Measurements from ENCODE around the gene MYCBP2. TPM values are rescaled to one million over a fixed set of nuclear protein-coding genes. Genes with fewer than 3 reads are reported as not detected.

MYCBP2 gene
- total and polyA plus RNA-seq, 9 donors = 45.6 to 145 (median 100) TPM

GRCh38 chr13:77031656-77032243 lies 295.1 kb downstream of the MYCBP2 start:
- intact Hi-C loops (cut with DNase I) = no loop called here
- Histone ChIP-seq H3K4me3 (no peak overlapping the region), H3K27ac (no peak overlapping the region), H3K36me3 (no peaks in the 10 kb centered on the region), H3K9me3 (no peaks in the 10 kb centered on the region), H3K27me3 (no peaks in the 10 kb centered on the region), H3K4me1 (ENCODE audit: insufficient read depth) (peaks cover 9% of the 10 kb centered on the region)
- TF ChIP-seq POLR2A (IDR thresholded peaks at IDR 0.05) (no peak), EP300 (IDR thresholded peaks at IDR 0.05) (no peak)
- TF ChIP-seq, protein P1, sequence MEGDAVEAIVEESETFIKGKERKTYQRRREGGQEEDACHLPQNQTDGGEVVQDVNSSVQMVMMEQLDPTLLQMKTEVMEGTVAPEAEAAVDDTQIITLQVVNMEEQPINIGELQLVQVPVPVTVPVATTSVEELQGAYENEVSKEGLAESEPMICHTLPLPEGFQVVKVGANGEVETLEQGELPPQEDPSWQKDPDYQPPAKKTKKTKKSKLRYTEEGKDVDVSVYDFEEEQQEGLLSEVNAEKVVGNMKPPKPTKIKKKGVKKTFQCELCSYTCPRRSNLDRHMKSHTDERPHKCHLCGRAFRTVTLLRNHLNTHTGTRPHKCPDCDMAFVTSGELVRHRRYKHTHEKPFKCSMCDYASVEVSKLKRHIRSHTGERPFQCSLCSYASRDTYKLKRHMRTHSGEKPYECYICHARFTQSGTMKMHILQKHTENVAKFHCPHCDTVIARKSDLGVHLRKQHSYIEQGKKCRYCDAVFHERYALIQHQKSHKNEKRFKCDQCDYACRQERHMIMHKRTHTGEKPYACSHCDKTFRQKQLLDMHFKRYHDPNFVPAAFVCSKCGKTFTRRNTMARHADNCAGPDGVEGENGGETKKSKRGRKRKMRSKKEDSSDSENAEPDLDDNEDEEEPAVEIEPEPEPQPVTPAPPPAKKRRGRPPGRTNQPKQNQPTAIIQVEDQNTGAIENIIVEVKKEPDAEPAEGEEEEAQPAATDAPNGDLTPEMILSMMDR (IDR thresholded peaks at IDR 0.05) = no peak
- WGBS, 3 donors = 94 to 99% (median 95%) methylated on average over 6 of the region's 6 CpGs
- no peak for DNase-seq

DNA sequence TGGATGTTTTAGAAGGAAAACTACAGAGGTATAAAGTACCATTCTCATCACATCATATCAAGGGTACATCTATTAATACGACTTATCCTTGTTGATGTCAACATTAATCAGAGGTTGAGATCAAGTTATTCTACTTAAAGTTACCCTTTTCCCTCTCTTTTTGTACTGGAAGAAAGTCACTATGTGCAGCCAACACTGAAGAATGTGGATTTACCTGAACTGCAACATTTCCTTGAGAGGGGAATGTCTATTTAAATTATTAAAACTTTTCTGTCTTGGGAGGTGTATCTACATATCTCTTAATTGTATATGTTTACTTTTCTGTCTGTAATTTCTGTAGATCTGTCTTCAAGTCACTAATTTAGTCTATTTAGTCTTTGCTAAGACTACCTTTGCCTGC lies 297.5 kb downstream of the MYCBP2 start:
- no peaks in the 10 kb centered on the region for H3K36me3 ChIP-seq
- TF ChIP-seq POLR2A (IDR thresholded peaks at IDR 0.05) (no peak), EP300 (IDR thresholded peaks at IDR 0.05) (no peak)
- TF ChIP-seq, protein P1 (IDR thresholded peaks at IDR 0.05) = no peak
- H3K4me3 ChIP-seq = no peak overlapping the region
- WGBS, 3 donors = 92 to 97% (median 97%) methylated on average over 1 of the region's 1 CpG
- peaks cover 4% of the 10 kb centered on the region for H3K4me1 ChIP-seq (ENCODE audit: insufficient read depth)
- intact Hi-C loops (cut with DNase I) = loop anchor here in 2 of 4 donors (5.0 to 10.0 kb wide), 2 partner anchors 37 to 295 kb away; partner anchors contain the start of genes CLN5 (in 1 of the 2) and MYCBP2 (in 1 of the 2)
- no peaks in the 10 kb centered on the region for H3K9me3 ChIP-seq
- no peaks in the 10 kb centered on the region for H3K27me3 ChIP-seq
- H3K27ac ChIP-seq = no peak overlapping the region
- DNase-seq = no peak

DNA sequence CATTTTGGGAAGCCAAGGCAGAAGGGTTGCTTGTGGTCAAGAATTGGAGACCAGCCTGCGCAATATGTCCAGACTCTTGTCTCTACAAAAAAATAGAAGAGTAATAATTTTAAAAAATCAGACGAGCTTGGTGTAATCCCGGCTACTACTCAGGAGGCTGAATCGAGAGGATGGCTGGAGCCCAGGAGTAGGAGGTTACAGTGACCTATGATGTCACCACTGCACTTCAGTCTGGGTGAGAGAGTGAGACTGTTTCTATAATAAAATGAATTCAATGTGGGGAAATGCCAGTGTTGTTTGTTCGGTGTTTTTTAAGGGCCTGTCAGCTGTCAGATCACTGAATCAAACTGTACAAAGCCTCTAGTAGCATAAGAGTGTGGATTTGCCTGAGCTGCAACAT lies 298.7 kb downstream of the MYCBP2 start:
- Histone ChIP-seq H3K4me1 (ENCODE audit: insufficient read depth) (peaks cover 4% of the 10 kb centered on the region), H3K27ac (peak overlapping the region in 1 of 2 donors; percentile 100), H3K4me3 (no peak overlapping the region), H3K36me3 (no peaks in the 10 kb centered on the region), H3K27me3 (no peaks in the 10 kb centered on the region), H3K9me3 (no peaks in the 10 kb centered on the region)
- intact Hi-C loops (cut with DNase I) = loop anchor here in 2 of 4 donors (5.0 to 10.0 kb wide), 2 partner anchors 36 to 297 kb away; partner anchors contain the start of genes CLN5 (in 1 of the 2) and MYCBP2 (in 1 of the 2)
- 36 to 40% (median 38%) methylated on average over 5 of the region's 5 CpGs for WGBS, 3 donors
- TF ChIP-seq, protein P1 (IDR thresholded peaks at IDR 0.05) = no peak
- TF ChIP-seq EP300 (IDR thresholded peaks at IDR 0.05) (no peak), POLR2A (IDR thresholded peaks at IDR 0.05) (no peak)
- peak in 4 of 5 donors; percentile 25 to 57 (median 38) for DNase-seq

DNA sequence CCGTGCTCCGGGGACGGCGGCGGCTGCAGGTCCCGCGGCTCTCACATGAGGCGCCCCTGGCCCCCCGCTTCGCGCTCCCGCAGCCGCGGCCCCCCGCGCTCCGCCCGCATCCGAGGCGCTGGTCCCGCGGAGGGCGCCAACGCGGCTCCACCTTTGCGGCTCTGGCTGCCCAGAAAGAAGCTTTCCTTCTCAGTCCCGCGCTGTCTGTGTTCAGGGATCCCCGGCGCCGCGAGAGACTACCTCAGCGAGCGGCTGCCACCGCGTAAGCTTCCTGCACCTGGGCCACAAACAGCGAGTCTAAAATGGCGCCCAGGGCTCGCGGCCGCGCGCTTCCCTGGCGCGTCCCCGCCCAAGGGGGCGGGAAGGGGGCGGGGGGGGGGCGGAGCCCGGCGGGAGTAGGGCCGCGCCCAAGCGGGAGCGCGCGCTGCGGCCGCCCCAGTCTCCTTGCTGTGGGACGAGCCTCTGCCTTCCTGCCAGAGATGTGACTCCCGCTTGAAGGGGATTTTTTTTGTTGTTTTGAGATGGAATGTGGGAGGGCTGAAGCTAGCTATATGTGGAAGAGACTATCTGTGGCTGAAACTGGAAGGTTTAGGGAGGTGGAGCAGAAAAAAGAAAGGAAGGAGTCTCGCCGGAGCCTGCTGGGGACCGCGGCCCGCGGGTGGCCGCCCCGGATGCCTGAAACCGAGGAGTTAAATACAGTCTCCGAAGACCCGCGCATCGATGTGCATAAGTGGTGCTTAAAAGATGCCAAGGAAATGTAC lies 299.9 kb downstream of the MYCBP2 start, which contains the start of gene FBXL3:
Gene FBXL3, minus strand, starts transcription at position 299 of the 761 bp plus-strand sequence. CDS start 5,299 bp downstream, outside the sequence.
- no peaks in the 10 kb centered on the region for H3K36me3 ChIP-seq
- DNase-seq = peak; percentile 85 to 90 (median 88)
- H3K27ac ChIP-seq = peak within 1 kb of the TSS; percentile 99 to 100
- peak within 1 kb of the TSS; percentile 70 for H3K4me3 ChIP-seq
- H3K9me3 ChIP-seq = no peaks in the 10 kb centered on the region
- 0 to 1% (median 0%) methylated on average over 50 to 74 of the region's 74 CpGs for WGBS, 3 donors
- TF ChIP-seq, protein P1 (IDR thresholded peaks at IDR 0.05) = no peak
- TF ChIP-seq POLR2A (IDR thresholded peaks at IDR 0.05) = peak; percentile 87
- H3K27me3 ChIP-seq = no peaks in the 10 kb centered on the region
- peaks cover 9% of the 10 kb centered on the region for H3K4me1 ChIP-seq (ENCODE audit: insufficient read depth)
- intact Hi-C loops (cut with DNase I) = loop anchor here in 2 of 4 donors (5.0 to 10.0 kb wide), 2 partner anchors 35 to 298 kb away; partner anchors contain the start of genes CLN5 (in 1 of the 2) and MYCBP2 (in 1 of the 2)
